GM12891 (cell line): Measurements from ENCODE around the gene TARS3.

Experiments
- POLR2A ChIP-seq: IDR thresholded peaks from 2 replicates; pipeline ENCODE4 v1.6.1; 2011; ENCODE audit warnings: low read depth, low read length, control low read depth
- SPI1 ChIP-seq: IDR thresholded peaks from 2 replicates; pipeline ENCODE4 v1.6.1; 2011; ENCODE audit warnings: low read depth, low read length, control low read depth
- TAF1 ChIP-seq: IDR thresholded peaks from 2 replicates; pipeline ENCODE4 v1.6.1; 2011; ENCODE audit warnings: low read depth, low read length, control low read depth

DNA sequence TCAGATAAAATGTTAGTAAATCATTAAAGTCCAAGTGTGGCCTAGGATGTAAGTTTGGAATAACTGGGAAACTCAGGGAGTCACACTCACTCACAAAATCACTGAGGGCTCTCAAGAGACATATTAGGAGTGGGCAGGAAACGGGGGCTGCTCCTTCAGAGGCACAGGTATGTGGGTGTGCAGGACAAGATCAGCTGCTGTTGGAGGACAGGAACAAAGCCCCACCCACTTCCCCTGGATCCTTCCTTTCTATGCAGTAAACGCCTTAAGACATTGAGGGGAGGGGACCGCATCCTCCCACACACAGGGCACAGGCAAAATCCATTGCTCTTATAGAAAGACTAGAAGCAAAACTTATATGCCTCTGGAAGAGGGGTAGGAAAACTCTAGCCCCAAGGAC, 102.3 kb downstream of the TARS3 start:
- TF ChIP-seq POLR2A (no peak), TAF1 (no peak), SPI1 (no peak)
